HepG2 (cell line): Measurements from ENCODE around the gene SLITRK6.

Experiments used
- BCL3 ChIP-seq: sonication (generic); formaldehyde crosslinking; IDR thresholded peaks from 2 replicates; pipeline ENCODE4 v1.5.1; 2020; ENCODE audit warnings: mild to moderate bottlenecking, missing genetic modification reagents, moderate library complexity
- HOMEZ ChIP-seq: IDR thresholded peaks from 2 replicates; pipeline ENCODE4 v1.6.1; 2016; ENCODE audit warnings: low read depth
- HOXA7 ChIP-seq: sonication (generic); formaldehyde crosslinking; IDR thresholded peaks from 2 replicates; pipeline ENCODE4 v1.8.1; 2022; ENCODE audit warnings: mild to moderate bottlenecking, missing genetic modification reagents, moderate library complexity
- MAFF ChIP-seq: IDR thresholded peaks from 2 replicates; pipeline ENCODE4 v1.6.1; 2011; ENCODE audit warnings: low read depth, low read length, improper control_type of control experiment
- POGZ ChIP-seq: sonication (generic); formaldehyde crosslinking; IDR thresholded peaks from 2 replicates; pipeline ENCODE4 v1.4.0; 2020; ENCODE audit warnings: mild to moderate bottlenecking, missing genetic modification reagents
- POLR2A ChIP-seq, 2 experiments: IDR thresholded peaks; 2 replicates each; pipeline ENCODE4 v1.6.1; 2011; ENCODE audit warnings: low read depth in 2 of 2, low read length in 2 of 2, mild to moderate bottlenecking in 1 of 2, moderate library complexity in 1 of 2; ENCODE audit not compliant: insufficient read depth in 1 of 2
- TCF7L2 ChIP-seq: IDR thresholded peaks from 2 replicates; pipeline ENCODE4 v1.6.1; 2011; ENCODE audit warnings: mild to moderate bottlenecking, low read depth, low read length, moderate library complexity
- ZNF850 ChIP-seq: sonication (generic); formaldehyde crosslinking; conservative IDR thresholded peaks from 2 replicates; pipeline ENCODE4 v1.9.0; 2021; ENCODE audit warnings: mild to moderate bottlenecking, missing genetic modification reagents

DNA sequence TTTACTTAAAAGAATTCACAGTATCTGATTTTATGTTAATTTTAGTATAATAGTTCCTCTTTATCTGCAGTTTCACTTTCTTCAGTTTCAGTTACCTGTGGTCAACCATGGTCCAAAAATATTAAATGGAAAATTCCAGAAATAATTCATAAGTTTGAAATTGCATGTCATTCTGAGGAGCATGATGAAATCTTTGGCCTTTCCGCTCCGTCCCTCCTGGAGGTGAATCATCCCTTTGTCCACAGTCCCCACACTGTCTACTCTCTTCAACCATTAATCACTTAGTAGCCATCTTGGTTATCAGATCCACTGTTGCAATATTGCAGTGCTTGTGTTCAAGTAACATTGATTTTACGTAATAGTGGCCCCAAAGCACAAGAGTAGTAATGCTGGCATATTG is 26.9 kb downstream of the SLITRK6 start:
- TF ChIP-seq BCL3 (CRISPR knock-in tag) (no peak), POLR2A (IDR thresholded peaks at IDR 0.05; ENCODE audit: insufficient read depth in 1 of 2, low read depth in 2 of 2, low read length in 2 of 2) (no peak), HOMEZ (CRISPR knock-in tag) (no peak), ZNF850 (no peak), TCF7L2 (no peak), MAFF (no peak), HOXA7 (CRISPR knock-in tag) (no peak), POGZ (no peak)
